Measurements from ENCODE around the gene PAPPA. TPM values are rescaled to one million over a fixed set of nuclear protein-coding genes. Genes with fewer than 3 reads are reported as not detected.

The PAPPA gene
- polyA plus RNA-seq, 3 donors, result 4.0 to 4.2 (median 4.1) TPM

DNA sequence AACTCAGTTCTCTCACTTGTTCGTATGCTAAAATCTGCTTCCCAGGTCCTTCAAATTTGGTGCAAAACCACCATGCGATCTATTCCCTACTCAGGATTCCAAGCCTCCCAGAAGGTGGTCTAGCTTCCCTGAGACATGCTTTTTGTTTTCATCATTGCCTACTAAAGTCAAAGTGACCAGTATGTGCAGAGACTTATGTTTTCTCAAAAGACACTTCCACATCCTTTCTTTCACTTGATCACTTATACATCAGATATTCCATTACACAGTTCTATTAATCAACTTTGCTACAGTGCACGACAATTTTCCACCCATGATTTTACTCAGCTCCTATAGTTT is 242.1 kb downstream of the PAPPA start:
- no peak for DNase-seq (ENCODE audit: low read depth in 3 of 3, low spot score in 2 of 3)

- no peak for DNase-seq (ENCODE audit: low read depth in 3 of 3, low spot score in 2 of 3)
These were observed 249.6 kb downstream of the PAPPA start for GRCh38 chr9:116403171-116403570.

DNA sequence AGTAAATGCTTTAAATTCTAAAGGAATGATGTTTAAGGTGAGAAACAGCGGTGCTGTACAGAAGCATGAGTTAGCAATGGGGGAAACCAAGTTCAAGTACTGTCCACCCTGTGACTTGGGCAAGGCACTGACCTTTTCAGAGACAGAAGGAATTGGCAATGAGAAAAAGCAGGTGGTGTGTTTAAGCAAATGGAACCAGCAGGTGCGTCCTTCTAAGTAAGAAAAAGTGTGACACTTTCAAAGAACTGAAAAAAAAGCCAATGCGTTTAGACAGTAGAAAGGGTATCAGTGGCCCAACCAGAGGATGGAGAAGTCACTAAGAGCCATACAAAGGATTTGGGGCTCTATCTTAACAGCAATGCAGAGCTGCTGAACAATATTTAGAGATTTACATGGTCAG is 250.6 kb downstream of the PAPPA start:
- no peak for DNase-seq (ENCODE audit: low read depth in 3 of 3, low spot score in 2 of 3)

DNA sequence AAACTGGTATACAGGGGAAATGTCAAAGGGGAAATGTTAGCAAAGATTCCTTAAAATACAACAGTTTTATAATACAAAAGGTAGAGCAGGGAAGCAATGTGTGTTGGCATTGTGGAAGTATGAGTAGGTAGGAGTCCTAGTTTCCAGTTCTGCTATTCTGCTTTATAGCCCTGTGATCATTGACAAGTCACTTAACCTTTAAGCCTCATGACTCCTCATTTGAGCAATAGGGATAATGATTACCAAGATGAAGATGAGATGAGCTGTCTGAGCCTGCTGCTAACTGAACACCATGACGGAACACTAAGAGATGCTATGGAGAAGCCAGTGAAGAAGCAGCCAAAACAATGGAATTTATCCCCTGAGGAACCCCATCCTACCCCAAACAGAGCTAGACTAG is 251.7 kb downstream of the PAPPA start:
- no peak for DNase-seq (ENCODE audit: low read depth in 3 of 3, low spot score in 2 of 3)

GRCh38 chr9:116406469-116406868 is 252.9 kb downstream of the PAPPA start:
- DNase-seq (ENCODE audit: low read depth in 3 of 3, low spot score in 2 of 3), result no peak

DNA sequence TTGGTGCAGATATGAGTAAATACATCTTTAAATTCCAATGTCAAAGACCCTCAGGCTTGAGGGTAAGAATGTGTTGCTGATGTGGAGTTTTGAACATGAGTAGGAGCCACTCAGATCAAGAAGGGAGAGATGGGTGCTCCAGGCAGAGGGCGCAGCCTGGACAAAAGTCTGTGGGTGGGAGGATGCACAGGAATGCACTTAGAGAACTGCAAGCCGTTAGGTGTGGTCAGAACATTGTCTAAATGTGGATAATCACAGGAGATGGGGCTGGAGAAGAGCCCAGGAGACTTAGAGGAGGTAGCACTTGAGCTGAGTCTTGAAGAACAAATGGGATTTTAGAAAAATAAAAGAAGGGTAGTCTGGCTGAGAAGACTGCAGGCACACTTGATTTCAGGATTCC is 255.5 kb downstream of the PAPPA start:
- DNase-seq (ENCODE audit: low read depth in 3 of 3, low spot score in 2 of 3), result no peak

GRCh38 chr9:116409638-116410037 is 256.0 kb downstream of the PAPPA start:
- no peak for DNase-seq (ENCODE audit: low read depth in 3 of 3, low spot score in 2 of 3)

DNA sequence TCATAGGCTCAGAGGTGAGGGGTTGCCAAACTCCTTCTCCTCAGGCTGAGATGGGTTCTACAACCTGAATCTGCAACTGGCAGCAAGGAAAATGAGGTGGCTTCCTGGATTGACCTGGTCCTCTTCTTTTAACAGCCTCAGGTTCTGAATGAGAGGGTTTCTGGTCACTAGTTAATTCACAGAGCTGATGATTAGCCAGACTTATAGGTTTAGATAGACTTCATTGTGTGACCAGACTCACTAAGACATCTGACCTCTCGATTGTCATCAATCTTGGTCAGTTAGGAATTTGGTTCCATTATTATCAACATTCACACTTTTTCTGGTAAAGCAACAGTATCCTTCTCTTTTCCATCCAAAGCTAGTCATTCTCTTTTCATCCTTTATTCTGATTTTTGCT is 257.9 kb downstream of the PAPPA start:
- no peak for DNase-seq (ENCODE audit: low read depth in 3 of 3, low spot score in 2 of 3)

- DNase-seq (ENCODE audit: low read depth in 3 of 3, low spot score in 2 of 3), result no peak
These were observed 260.8 kb downstream of the PAPPA start for GRCh38 chr9:116414374-116414773.

GRCh38 chr9:116416421-116416820 is 262.8 kb downstream of the PAPPA start:
- no peak for DNase-seq (ENCODE audit: low read depth in 3 of 3, low spot score in 2 of 3)

GRCh38 chr9:116417464-116417863 is 263.9 kb downstream of the PAPPA start:
- DNase-seq (ENCODE audit: low read depth in 3 of 3, low spot score in 2 of 3), result no peak

DNA sequence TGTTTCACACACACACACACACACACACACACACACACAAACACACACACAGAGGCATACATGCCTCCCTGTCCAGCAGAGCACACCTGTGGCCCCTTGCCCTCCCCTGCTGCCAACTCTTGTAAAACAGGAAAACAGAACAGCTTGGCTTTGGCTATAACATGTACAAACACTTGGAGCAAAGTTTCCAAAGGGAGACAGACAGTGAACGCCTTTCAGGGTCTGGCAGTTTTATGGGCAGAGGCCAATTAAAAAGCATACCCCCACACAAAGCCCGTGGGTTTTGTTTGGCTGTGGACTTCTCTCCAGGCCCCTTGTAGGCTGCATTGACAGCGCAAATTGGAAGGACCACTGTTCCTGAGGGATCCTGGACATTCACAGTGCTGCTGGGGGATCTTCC is 265.6 kb downstream of the PAPPA start:
- DNase-seq (ENCODE audit: low read depth in 3 of 3, low spot score in 2 of 3), result no peak

DNA sequence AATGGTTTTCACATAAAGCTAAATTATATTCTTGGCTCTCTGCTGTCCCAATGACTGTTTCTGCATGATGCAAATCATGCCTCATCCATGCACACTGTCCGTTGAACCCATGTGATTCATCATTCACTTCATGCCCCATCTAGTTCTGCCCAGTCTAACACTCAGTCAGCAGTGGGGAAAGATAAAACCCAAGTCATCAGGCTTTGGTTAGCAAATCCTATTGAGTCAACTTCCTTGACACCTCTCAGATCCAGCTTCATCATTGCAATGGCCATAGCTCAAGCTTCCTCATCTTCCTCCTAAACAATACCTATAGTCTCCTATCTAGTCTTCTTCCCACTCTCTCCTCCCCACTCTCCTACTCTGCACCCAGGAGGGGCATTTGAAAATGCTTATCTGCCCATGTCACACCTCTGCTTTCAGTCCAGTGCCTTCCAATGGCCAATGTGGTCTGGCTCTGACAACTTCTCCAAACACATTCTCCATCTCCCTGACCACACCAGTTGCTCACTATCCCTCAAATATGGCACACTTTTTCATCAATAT is 267.5 kb downstream of the PAPPA start:
- DNase-seq (ENCODE audit: low read depth in 3 of 3, low spot score in 2 of 3), result no peak

- no peak for DNase-seq (ENCODE audit: low read depth in 3 of 3, low spot score in 2 of 3)
These were observed 268.8 kb downstream of the PAPPA start for GRCh38 chr9:116422119-116422979.

DNA sequence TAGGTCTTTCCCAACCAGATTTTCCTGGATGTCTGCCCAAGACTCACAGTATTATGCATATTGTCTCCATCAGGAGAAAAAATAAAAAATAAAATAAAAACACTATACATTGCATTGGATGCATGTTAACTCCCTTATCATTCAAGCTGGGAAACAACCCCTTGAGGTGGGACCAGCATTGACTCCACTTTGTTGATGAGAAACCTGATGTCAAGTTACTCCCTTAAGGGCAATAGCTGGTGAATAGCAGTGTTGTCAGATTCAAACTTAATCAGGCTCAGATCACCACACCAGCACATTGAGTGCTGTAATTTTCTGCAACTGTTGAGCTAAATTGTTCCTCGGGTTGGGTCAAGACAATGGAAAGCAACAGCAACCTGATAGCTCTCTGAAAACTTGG is 269.6 kb downstream of the PAPPA start:
- no peak for DNase-seq (ENCODE audit: low read depth in 3 of 3, low spot score in 2 of 3)

DNA sequence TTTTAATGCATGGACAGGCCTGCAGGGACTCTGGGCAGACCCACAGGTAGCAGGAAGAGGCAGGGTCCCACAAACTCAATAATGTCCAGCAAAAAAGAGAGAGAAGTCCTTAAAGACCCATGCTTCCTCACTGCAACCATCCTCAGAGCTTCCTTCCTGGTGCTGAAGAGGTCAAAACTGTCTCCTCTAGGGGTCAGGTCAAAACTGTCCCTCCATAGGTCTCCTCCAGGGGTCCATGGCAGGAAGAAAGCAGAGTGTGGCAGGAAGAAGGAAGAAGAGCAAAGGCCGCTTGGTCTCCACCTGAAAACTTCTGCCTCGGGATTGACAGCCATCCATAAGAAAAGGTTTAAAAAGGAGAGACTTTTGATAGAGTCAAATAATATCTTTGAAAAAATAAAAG is 271.7 kb downstream of the PAPPA start:
- DNase-seq (ENCODE audit: low read depth in 3 of 3, low spot score in 2 of 3), result no peak

DNA sequence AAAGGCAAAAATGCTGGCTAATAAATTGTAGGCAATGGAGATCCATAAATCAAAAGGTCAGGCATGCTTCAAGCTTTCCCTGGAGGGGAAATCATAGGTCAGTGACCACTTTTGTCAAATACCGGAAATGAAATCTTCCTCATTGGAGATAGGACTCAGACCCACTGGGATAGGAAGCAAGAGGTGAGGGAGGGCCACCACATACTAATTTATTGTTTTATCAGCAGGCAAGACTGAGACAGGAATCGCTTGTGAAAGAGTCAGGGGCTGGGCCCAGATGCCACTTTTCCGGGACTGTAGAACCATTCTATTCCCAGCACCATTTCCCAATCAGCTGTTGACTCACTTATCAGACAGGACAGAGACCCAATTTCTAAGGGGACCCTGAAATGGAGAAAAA is 277.3 kb downstream of the PAPPA start:
- DNase-seq (ENCODE audit: low read depth in 3 of 3, low spot score in 2 of 3), result no peak

DNA sequence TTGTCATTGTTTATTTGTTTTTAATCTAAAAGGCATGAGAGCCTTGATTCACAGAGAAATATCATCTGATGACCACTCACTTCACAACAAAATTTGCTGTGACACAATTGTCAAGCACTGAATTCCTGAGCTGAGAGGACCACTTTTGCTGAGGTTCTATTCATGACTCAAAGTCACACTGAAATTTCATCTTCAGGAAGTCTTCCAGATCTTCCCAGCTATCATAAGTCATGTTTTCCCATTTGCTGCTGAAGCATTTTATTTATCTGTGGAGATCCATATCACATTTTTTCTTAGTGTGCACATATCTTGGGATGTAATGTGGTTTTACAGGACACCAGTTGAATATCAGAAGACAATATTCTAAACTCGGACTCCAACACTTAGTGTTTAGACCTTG is 278.5 kb downstream of the PAPPA start:
- no peak for DNase-seq (ENCODE audit: low read depth in 3 of 3, low spot score in 2 of 3)

DNA sequence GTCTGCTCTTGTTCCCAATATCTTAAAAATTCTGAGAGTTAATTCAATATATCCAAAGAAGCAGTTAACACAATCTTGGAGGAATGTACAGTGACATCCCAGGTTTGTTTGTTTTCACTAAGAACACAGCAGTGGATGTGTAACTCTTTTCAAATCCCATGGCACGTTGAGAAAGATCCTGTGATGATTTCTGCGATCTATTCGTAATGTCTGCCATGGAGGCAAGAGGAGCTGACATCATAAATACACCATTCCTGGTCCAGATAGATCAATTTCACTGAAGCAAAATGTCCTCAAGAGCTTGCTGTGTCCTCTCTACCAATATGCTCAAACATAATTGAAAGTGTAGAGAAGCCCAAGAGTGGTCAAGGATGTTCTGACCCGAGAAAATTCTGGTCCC is 280.7 kb downstream of the PAPPA start:
- no peak for DNase-seq (ENCODE audit: low read depth in 3 of 3, low spot score in 2 of 3)

DNA sequence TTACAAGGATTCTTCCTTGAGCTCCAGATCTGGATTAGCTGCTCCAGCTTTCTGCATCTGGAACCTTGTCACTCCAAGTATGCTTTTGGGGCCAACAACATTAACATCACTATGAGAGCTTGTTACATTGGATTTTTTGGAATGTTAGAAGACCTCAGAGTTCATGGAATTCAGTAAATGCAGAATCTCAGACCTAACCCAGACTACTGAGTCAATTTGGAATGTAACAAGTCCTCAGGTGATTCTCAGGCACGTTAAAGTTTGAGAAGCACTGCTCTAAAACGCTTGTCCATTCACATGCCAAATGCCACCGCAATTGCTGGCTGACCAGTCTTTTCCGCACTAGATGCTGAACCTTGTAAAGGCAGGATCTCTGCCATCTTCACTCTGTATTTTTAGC is 282.1 kb downstream of the PAPPA start:
- DNase-seq (ENCODE audit: low read depth in 3 of 3, low spot score in 2 of 3), result no peak

- no peak for DNase-seq (ENCODE audit: low read depth in 3 of 3, low spot score in 2 of 3)
These were observed 282.5 kb downstream of the PAPPA start for GRCh38 chr9:116436121-116436520.

All from right renal cortex interstitium (tissue), 3 donors.